ENCODE measurements around the gene XPO6.

The XPO6 gene

GRCh38 chr16:28189245-28189644 is 22.5 kb downstream of the XPO6 start:
- Histone ChIP-seq H3K9ac (ENCODE audit: low read length) (no peak overlapping the region), H3K36me3 (ENCODE audit: control insufficient read depth, insufficient read depth, low read length) (peaks cover 5% of the 10 kb centered on the region), H3K9me3 (ENCODE audit: control insufficient read depth, low read length) (no peaks in the 10 kb centered on the region), H3K4me3 (ENCODE audit: low read length) (no peak overlapping the region), H3K27me3 (ENCODE audit: control insufficient read depth, insufficient read depth, low read length) (no peaks in the 10 kb centered on the region), H3K4me1 (ENCODE audit: control insufficient read depth, insufficient read depth, low read length) (peaks cover 14% of the 10 kb centered on the region)

GRCh38 chr16:28188085-28188916 is 23.5 kb downstream of the XPO6 start:
- H3K36me3 ChIP-seq (ENCODE audit: control insufficient read depth, insufficient read depth, low read length), result no peaks in the 10 kb centered on the region
- H3K4me1 ChIP-seq (ENCODE audit: control insufficient read depth, insufficient read depth, low read length), result peaks cover 16% of the 10 kb centered on the region
- no peak overlapping the region for H3K4me3 ChIP-seq (ENCODE audit: low read length)
- H3K9ac ChIP-seq (ENCODE audit: low read length), result no peak overlapping the region
- H3K9me3 ChIP-seq (ENCODE audit: control insufficient read depth, low read length), result no peaks in the 10 kb centered on the region
- no peaks in the 10 kb centered on the region for H3K27me3 ChIP-seq (ENCODE audit: control insufficient read depth, insufficient read depth, low read length)

- H3K4me3 ChIP-seq (ENCODE audit: low read length), result no peak overlapping the region
- H3K27me3 ChIP-seq (ENCODE audit: control insufficient read depth, insufficient read depth, low read length), result no peaks in the 10 kb centered on the region
- H3K4me1 ChIP-seq (ENCODE audit: control insufficient read depth, insufficient read depth, low read length), result peaks cover 23% of the 10 kb centered on the region
- H3K36me3 ChIP-seq (ENCODE audit: control insufficient read depth, insufficient read depth, low read length), result no peaks in the 10 kb centered on the region
- no peak overlapping the region for H3K9ac ChIP-seq (ENCODE audit: low read length)
- no peaks in the 10 kb centered on the region for H3K9me3 ChIP-seq (ENCODE audit: control insufficient read depth, low read length)
Observed at GRCh38 chr16:28187595-28188004, 24.2 kb downstream of the XPO6 start.

- Histone ChIP-seq H3K27me3 (ENCODE audit: control insufficient read depth, insufficient read depth, low read length) (no peaks in the 10 kb centered on the region), H3K9me3 (ENCODE audit: control insufficient read depth, low read length) (no peaks in the 10 kb centered on the region), H3K4me3 (ENCODE audit: low read length) (no peak overlapping the region), H3K4me1 (ENCODE audit: control insufficient read depth, insufficient read depth, low read length) (peaks cover 29% of the 10 kb centered on the region), H3K9ac (ENCODE audit: low read length) (no peak overlapping the region), H3K36me3 (ENCODE audit: control insufficient read depth, insufficient read depth, low read length) (no peaks in the 10 kb centered on the region)
Observed at GRCh38 chr16:28186752-28187151, 25.0 kb downstream of the XPO6 start.

- no peaks in the 10 kb centered on the region for H3K36me3 ChIP-seq (ENCODE audit: control insufficient read depth, insufficient read depth, low read length)
- no peak overlapping the region for H3K4me3 ChIP-seq (ENCODE audit: low read length)
- peaks cover 36% of the 10 kb centered on the region for H3K4me1 ChIP-seq (ENCODE audit: control insufficient read depth, insufficient read depth, low read length)
- H3K27me3 ChIP-seq (ENCODE audit: control insufficient read depth, insufficient read depth, low read length), result no peaks in the 10 kb centered on the region
- no peak overlapping the region for H3K9ac ChIP-seq (ENCODE audit: low read length)
- H3K9me3 ChIP-seq (ENCODE audit: control insufficient read depth, low read length), result no peaks in the 10 kb centered on the region
Observed at GRCh38 chr16:28185696-28186095, 26.1 kb downstream of the XPO6 start.

- H3K9me3 ChIP-seq (ENCODE audit: control insufficient read depth, low read length), result no peaks in the 10 kb centered on the region
- peaks cover 36% of the 10 kb centered on the region for H3K4me1 ChIP-seq (ENCODE audit: control insufficient read depth, insufficient read depth, low read length)
- H3K27me3 ChIP-seq (ENCODE audit: control insufficient read depth, insufficient read depth, low read length), result no peaks in the 10 kb centered on the region
Observed at GRCh38 chr16:28184625-28185024, 27.1 kb downstream of the XPO6 start.

GRCh38 chr16:28183930-28184329 is 27.8 kb downstream of the XPO6 start:
- peaks cover 31% of the 10 kb centered on the region for H3K4me1 ChIP-seq (ENCODE audit: control insufficient read depth, insufficient read depth, low read length)
- no peaks in the 10 kb centered on the region for H3K9me3 ChIP-seq (ENCODE audit: control insufficient read depth, low read length)
- H3K9ac ChIP-seq (ENCODE audit: low read length), result no peak overlapping the region
- H3K27me3 ChIP-seq (ENCODE audit: control insufficient read depth, insufficient read depth, low read length), result no peaks in the 10 kb centered on the region
- no peaks in the 10 kb centered on the region for H3K36me3 ChIP-seq (ENCODE audit: control insufficient read depth, insufficient read depth, low read length)
- H3K4me3 ChIP-seq (ENCODE audit: low read length), result no peak overlapping the region

More at GRCh38 chr16:28184625-28185024, 27.1 kb downstream of the XPO6 start:
- Histone ChIP-seq H3K4me3 (ENCODE audit: low read length) (no peak overlapping the region), H3K36me3 (ENCODE audit: control insufficient read depth, insufficient read depth, low read length) (no peaks in the 10 kb centered on the region), H3K9ac (ENCODE audit: low read length) (no peak overlapping the region)

- Histone ChIP-seq H3K4me3 (ENCODE audit: low read length) (no peak overlapping the region), H3K9ac (ENCODE audit: low read length) (no peak overlapping the region), H3K9me3 (ENCODE audit: control insufficient read depth, low read length) (no peaks in the 10 kb centered on the region), H3K36me3 (ENCODE audit: control insufficient read depth, insufficient read depth, low read length) (no peaks in the 10 kb centered on the region), H3K4me1 (ENCODE audit: control insufficient read depth, insufficient read depth, low read length) (peaks cover 31% of the 10 kb centered on the region), H3K27me3 (ENCODE audit: control insufficient read depth, insufficient read depth, low read length) (no peaks in the 10 kb centered on the region)
Observed at GRCh38 chr16:28183484-28183883, 28.3 kb downstream of the XPO6 start.

- Histone ChIP-seq H3K9me3 (ENCODE audit: control insufficient read depth, low read length) (no peaks in the 10 kb centered on the region), H3K27me3 (ENCODE audit: control insufficient read depth, insufficient read depth, low read length) (no peaks in the 10 kb centered on the region), H3K4me1 (ENCODE audit: control insufficient read depth, insufficient read depth, low read length) (peaks cover 31% of the 10 kb centered on the region), H3K36me3 (ENCODE audit: control insufficient read depth, insufficient read depth, low read length) (no peaks in the 10 kb centered on the region), H3K9ac (ENCODE audit: low read length) (no peak overlapping the region), H3K4me3 (ENCODE audit: low read length) (no peak overlapping the region)
Observed at GRCh38 chr16:28182801-28183200, 29.0 kb downstream of the XPO6 start.

GRCh38 chr16:28182183-28182582 is 29.6 kb downstream of the XPO6 start:
- Histone ChIP-seq H3K27me3 (ENCODE audit: control insufficient read depth, insufficient read depth, low read length) (no peaks in the 10 kb centered on the region), H3K4me1 (ENCODE audit: control insufficient read depth, insufficient read depth, low read length) (peaks cover 31% of the 10 kb centered on the region), H3K9ac (ENCODE audit: low read length) (no peak overlapping the region), H3K4me3 (ENCODE audit: low read length) (no peak overlapping the region), H3K36me3 (ENCODE audit: control insufficient read depth, insufficient read depth, low read length) (no peaks in the 10 kb centered on the region), H3K9me3 (ENCODE audit: control insufficient read depth, low read length) (no peaks in the 10 kb centered on the region)

- H3K4me1 ChIP-seq (ENCODE audit: control insufficient read depth, insufficient read depth, low read length), result peaks cover 31% of the 10 kb centered on the region
- H3K27me3 ChIP-seq (ENCODE audit: control insufficient read depth, insufficient read depth, low read length), result no peaks in the 10 kb centered on the region
- no peak overlapping the region for H3K9ac ChIP-seq (ENCODE audit: low read length)
- no peak overlapping the region for H3K4me3 ChIP-seq (ENCODE audit: low read length)
- H3K36me3 ChIP-seq (ENCODE audit: control insufficient read depth, insufficient read depth, low read length), result no peaks in the 10 kb centered on the region
- H3K9me3 ChIP-seq (ENCODE audit: control insufficient read depth, low read length), result no peaks in the 10 kb centered on the region
Observed at GRCh38 chr16:28181515-28181914, 30.2 kb downstream of the XPO6 start.

GRCh38 chr16:28180655-28181460 is 30.9 kb downstream of the XPO6 start:
- no peaks in the 10 kb centered on the region for H3K36me3 ChIP-seq (ENCODE audit: control insufficient read depth, insufficient read depth, low read length)
- no peak overlapping the region for H3K4me3 ChIP-seq (ENCODE audit: low read length)
- peaks cover 31% of the 10 kb centered on the region for H3K4me1 ChIP-seq (ENCODE audit: control insufficient read depth, insufficient read depth, low read length)
- H3K9me3 ChIP-seq (ENCODE audit: control insufficient read depth, low read length), result no peaks in the 10 kb centered on the region
- no peaks in the 10 kb centered on the region for H3K27me3 ChIP-seq (ENCODE audit: control insufficient read depth, insufficient read depth, low read length)
- H3K9ac ChIP-seq (ENCODE audit: low read length), result no peak overlapping the region
